K562 (cell line): ENCODE data around the gene VDAC1. TPM values are rescaled to one million over a fixed set of nuclear protein-coding genes. Genes with fewer than 3 reads are reported as not detected.

Source experiments
- CBFA2T2 ChIP-seq: fragments of 450-650 bp; conservative IDR thresholded peaks from 2 replicates; pipeline ENCODE4 v1.6.1; 2017; ENCODE audit warnings: mild to moderate bottlenecking
- CHD1 ChIP-seq: fragments of 200-600 bp; sonication (generic); IDR thresholded peaks from one replicate; pipeline ENCODE4 v1.6.1; 2012; ENCODE audit warnings: mild to moderate bottlenecking, moderate library complexity, low read length, inconsistent platforms
- CSDE1 ChIP-seq, 2 experiments: fragments of 450-650 bp; IDR thresholded peaks; 2 replicates each; pipeline ENCODE4 v1.6.1; 2016; ENCODE audit warnings: mild to moderate bottlenecking in 1 of 2
- CTCF ChIP-seq, 3 experiments: IDR thresholded peaks in 2 of 3; conservative IDR thresholded peaks in 1 of 3; 2 replicates each; pipeline ENCODE4 v1.5.1; 2011 to 2012; ENCODE audit warnings: low read length in 3 of 3, mild to moderate bottlenecking in 3 of 3, control low read depth in 2 of 3, improper control_type of control experiment in 1 of 3, inconsistent platforms in 1 of 3, low read depth in 1 of 3, mixed read lengths in 1 of 3, moderate library complexity in 1 of 3; ENCODE audit not compliant: insufficient read depth in 2 of 3
- DMBX1 ChIP-seq: fragments of 250-450 bp; sonication (Bioruptor Pico); IDR thresholded peaks from 2 replicates; pipeline ENCODE4 v1.8.0; 2022; ENCODE audit warnings: inconsistent platforms, mild to moderate bottlenecking, moderate library complexity, borderline replicate concordance
- GABPA ChIP-seq: fragments of 200-800 bp; sonication (Bioruptor generic); conservative IDR thresholded peaks from 2 replicates; pipeline ENCODE4 v1.6.1; 2016; ENCODE audit warnings: low read depth, missing genetic modification characterization, missing compliant biosample characterization
- GTF2A2 ChIP-seq: IDR thresholded peaks from 2 replicates; pipeline ENCODE4 v1.6.1; 2016; ENCODE audit warnings: mild to moderate bottlenecking, missing genetic modification characterization, missing compliant biosample characterization
- HEY1 ChIP-seq: fragments of 250-450 bp; sonication (Bioruptor Pico); IDR thresholded peaks from 2 replicates; pipeline ENCODE4 v1.5.0; 2020; ENCODE audit warnings: mild to moderate bottlenecking, moderate library complexity, borderline replicate concordance
- HNRNPLL ChIP-seq: fragments of 200-400 bp; formaldehyde crosslinking; IDR thresholded peaks from 2 replicates; pipeline ENCODE4 v1.6.1; 2017; ENCODE audit warnings: low read length, low read depth, mild to moderate bottlenecking; ENCODE audit not compliant: poor library complexity, severe bottlenecking
- MBD1 ChIP-seq: fragments of 250-450 bp; sonication (Bioruptor Pico); IDR thresholded peaks from 2 replicates; pipeline ENCODE4 v1.8.0; 2022; ENCODE audit warnings: inconsistent platforms
- PYGO2 ChIP-seq: fragments of 450-650 bp; IDR thresholded peaks from 2 replicates; pipeline ENCODE4 v1.6.1; 2016; ENCODE audit warnings: mild to moderate bottlenecking, missing genetic modification characterization, moderate library complexity, missing compliant biosample characterization
- SOX6 ChIP-seq: fragments of 450-650 bp; IDR thresholded peaks from 2 replicates; pipeline ENCODE4 v1.6.1; 2014; ENCODE audit warnings: mild to moderate bottlenecking
- ZBTB7A ChIP-seq: IDR thresholded peaks from 2 replicates; pipeline ENCODE4 v1.6.1; 2011; ENCODE audit warnings: low read depth, mild to moderate bottlenecking, low read length, moderate library complexity, borderline replicate concordance; ENCODE audit not compliant: control insufficient read depth
- ZC3H8 ChIP-seq: fragments of 450-650 bp; IDR thresholded peaks from 2 replicates; pipeline ENCODE4 v1.6.1; 2017
- ZKSCAN8 ChIP-seq: fragments of 200-800 bp; sonication (Bioruptor generic); IDR thresholded peaks from 2 replicates; pipeline ENCODE4 v1.6.1; 2016; ENCODE audit warnings: missing genetic modification characterization, missing compliant biosample characterization
- ZNF197 ChIP-seq: fragments of 200-800 bp; sonication (Bioruptor generic); IDR thresholded peaks from 2 replicates; pipeline ENCODE4 v1.6.1; 2016; ENCODE audit warnings: low read depth, missing genetic modification characterization, missing compliant biosample characterization
- ZNF212 ChIP-seq: fragments of 450-650 bp; formaldehyde crosslinking; IDR thresholded peaks from 2 replicates; pipeline ENCODE4 v1.4.0; 2020; ENCODE audit warnings: mild to moderate bottlenecking
- ZNF436 ChIP-seq: fragments of 250-450, 450-650 bp; sonication (Bioruptor Pico); formaldehyde crosslinking; IDR thresholded peaks from 2 replicates; pipeline ENCODE4 v1.7.0; 2020; ENCODE audit warnings: mild to moderate bottlenecking
- ZNF707 ChIP-seq: fragments of 250-450 bp; sonication (Bioruptor Pico); conservative IDR thresholded peaks from 2 replicates; pipeline ENCODE4 v1.8.0; 2022; ENCODE audit warnings: inconsistent platforms, mild to moderate bottlenecking, moderate library complexity
- ZNF75A ChIP-seq: fragments of 450-650 bp; formaldehyde crosslinking; IDR thresholded peaks from 2 replicates; pipeline ENCODE4 v1.4.0; 2020; ENCODE audit warnings: mild to moderate bottlenecking
- polyA plus RNA-seq, 8 experiments: library from polyadenylated mRNA; depleted of rRNA in 4 of 8; stranded (reverse) in 5 of 8; unstranded in 3 of 8; fragments of >200 nt; fragmentation: Nextera tagmentation in 2 of 8; fragmentation: Illumina TruSeq in 1 of 8; extraction: Ambion mirVana in 2 of 8; extraction: Trizol in 1 of 8; gene quantifications; 2 replicates each; pipeline versions ENCODE4 v1.2.1 to v1.2.3, GENCODE V29; 2011 to 2014; ENCODE audit warnings: inconsistent platforms in 1 of 8, missing spikeins in 1 of 8
- total RNA-seq, 7 experiments: library from RNA; depleted of rRNA in 6 of 7; stranded (reverse); fragments of >200 nt in 6 of 7; fragmentation: Illumina TruSeq in 2 of 7; extraction: Trizol in 2 of 7; gene quantifications; 2 replicates each; pipeline versions ENCODE4 v1.2.1 to v1.2.3, GENCODE V29; 2011 to 2021; ENCODE audit warnings: low replicate concordance in 1 of 7
- TF ChIP-seq, protein P1 (sequence below): fragments of 450-650 bp; IDR thresholded peaks from 2 replicates; pipeline ENCODE4 v1.6.1; 2017; ENCODE audit warnings: antibody characterized with exemption, mild to moderate bottlenecking
- TF ChIP-seq, protein P2 (sequence below): fragments of 450-650 bp; IDR thresholded peaks from 2 replicates; pipeline ENCODE4 v1.6.1; 2016; ENCODE audit warnings: low read depth, mild to moderate bottlenecking, moderate library complexity

VDAC1 gene
- total and polyA plus RNA-seq, 9 of the 15 experiments (the other 6 are each of a cell fraction or from before 2014, with no cell fraction given): 168 to 366 (median 293) TPM

GRCh38 chr5:133936651-133937015 lies 68.1 kb downstream of the VDAC1 start (continued):
- TF ChIP-seq MBD1 (CRISPR knock-in tag): no peak
- TF ChIP-seq ZNF707 (CRISPR knock-in tag): no peak; the same call in 1 of the 2 replicates
- no peak for TF ChIP-seq ZNF75A (CRISPR knock-in tag)
- 0 out of 2 replicates have a peak, but pooled peaks have one; percentile 26 for TF ChIP-seq DMBX1
- no peak for TF ChIP-seq CHD1
- no peak for TF ChIP-seq ZC3H8
- peak; percentile 53 for TF ChIP-seq CBFA2T2
- TF ChIP-seq HEY1 (CRISPR knock-in tag): peak; percentile 30; the same call in 1 of the 2 replicates
- no peak for TF ChIP-seq ZNF197 (CRISPR knock-in tag)
- no peak for TF ChIP-seq ZNF212
- TF ChIP-seq ZKSCAN8 (CRISPR knock-in tag): no peak
- TF ChIP-seq GTF2A2: no peak
- 0 out of 6 replicates have a peak, but pooled peaks of 1 of the 3 experiments have one; percentile 1 for TF ChIP-seq CTCF (IDR thresholded peaks at IDR 0.05 in 2 of 3, conservative IDR thresholded peaks at IDR 0.05 in 1 of 3; ENCODE audit: insufficient read depth in 2 of 3, low read depth in 1 of 3, low read length in 3 of 3)
- no peak for TF ChIP-seq PYGO2 (tag)
- TF ChIP-seq GABPA (tag): no peak
- TF ChIP-seq HNRNPLL: no peak
- TF ChIP-seq ZBTB7A: peak; percentile 34; the same call in 1 of the 2 replicates
- TF ChIP-seq SOX6: peak; percentile 60
- no peak for TF ChIP-seq CSDE1 (IDR thresholded peaks at IDR 0.05)
- TF ChIP-seq, protein P1, sequence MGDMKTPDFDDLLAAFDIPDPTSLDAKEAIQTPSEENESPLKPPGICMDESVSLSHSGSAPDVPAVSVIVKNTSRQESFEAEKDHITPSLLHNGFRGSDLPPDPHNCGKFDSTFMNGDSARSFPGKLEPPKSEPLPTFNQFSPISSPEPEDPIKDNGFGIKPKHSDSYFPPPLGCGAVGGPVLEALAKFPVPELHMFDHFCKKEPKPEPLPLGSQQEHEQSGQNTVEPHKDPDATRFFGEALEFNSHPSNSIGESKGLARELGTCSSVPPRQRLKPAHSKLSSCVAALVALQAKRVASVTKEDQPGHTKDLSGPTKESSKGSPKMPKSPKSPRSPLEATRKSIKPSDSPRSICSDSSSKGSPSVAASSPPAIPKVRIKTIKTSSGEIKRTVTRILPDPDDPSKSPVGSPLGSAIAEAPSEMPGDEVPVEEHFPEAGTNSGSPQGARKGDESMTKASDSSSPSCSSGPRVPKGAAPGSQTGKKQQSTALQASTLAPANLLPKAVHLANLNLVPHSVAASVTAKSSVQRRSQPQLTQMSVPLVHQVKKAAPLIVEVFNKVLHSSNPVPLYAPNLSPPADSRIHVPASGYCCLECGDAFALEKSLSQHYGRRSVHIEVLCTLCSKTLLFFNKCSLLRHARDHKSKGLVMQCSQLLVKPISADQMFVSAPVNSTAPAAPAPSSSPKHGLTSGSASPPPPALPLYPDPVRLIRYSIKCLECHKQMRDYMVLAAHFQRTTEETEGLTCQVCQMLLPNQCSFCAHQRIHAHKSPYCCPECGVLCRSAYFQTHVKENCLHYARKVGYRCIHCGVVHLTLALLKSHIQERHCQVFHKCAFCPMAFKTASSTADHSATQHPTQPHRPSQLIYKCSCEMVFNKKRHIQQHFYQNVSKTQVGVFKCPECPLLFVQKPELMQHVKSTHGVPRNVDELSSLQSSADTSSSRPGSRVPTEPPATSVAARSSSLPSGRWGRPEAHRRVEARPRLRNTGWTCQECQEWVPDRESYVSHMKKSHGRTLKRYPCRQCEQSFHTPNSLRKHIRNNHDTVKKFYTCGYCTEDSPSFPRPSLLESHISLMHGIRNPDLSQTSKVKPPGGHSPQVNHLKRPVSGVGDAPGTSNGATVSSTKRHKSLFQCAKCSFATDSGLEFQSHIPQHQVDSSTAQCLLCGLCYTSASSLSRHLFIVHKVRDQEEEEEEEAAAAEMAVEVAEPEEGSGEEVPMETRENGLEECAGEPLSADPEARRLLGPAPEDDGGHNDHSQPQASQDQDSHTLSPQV: peak; percentile 92
- TF ChIP-seq ZNF436 (CRISPR knock-in tag): no peak
- TF ChIP-seq, protein P2, sequence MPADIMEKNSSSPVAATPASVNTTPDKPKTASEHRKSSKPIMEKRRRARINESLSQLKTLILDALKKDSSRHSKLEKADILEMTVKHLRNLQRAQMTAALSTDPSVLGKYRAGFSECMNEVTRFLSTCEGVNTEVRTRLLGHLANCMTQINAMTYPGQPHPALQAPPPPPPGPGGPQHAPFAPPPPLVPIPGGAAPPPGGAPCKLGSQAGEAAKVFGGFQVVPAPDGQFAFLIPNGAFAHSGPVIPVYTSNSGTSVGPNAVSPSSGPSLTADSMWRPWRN: no peak
